ENCODE results near the gene CEBPE.

CEBPE gene

GRCh38 chr14:23101213-23101970, 17.7 kb downstream of the CEBPE start:
- DNase-seq, result no peak

GRCh38 chr14:23099212-23099861, 19.7 kb downstream of the CEBPE start:
- no peak for DNase-seq

GRCh38 chr14:23097786-23098185, 21.3 kb downstream of the CEBPE start:
- no peak for DNase-seq

GRCh38 chr14:23095196-23096108, 23.6 kb downstream of the CEBPE start, which contains the start of gene C14orf119:
Gene C14orf119, plus strand, starts transcription at chr14:23095505. Its CDS starts 2,154 bp downstream, at chr14:23097659.
- DNase-seq, result no peak

GRCh38 chr14:23094666-23095195, 24.3 kb downstream of the CEBPE start, which contains the start of gene ACIN1:
Gene ACIN1, minus strand, starts transcription at chr14:23095136. Its CDS starts 24 bp downstream, at chr14:23095112.
- DNase-seq, result no peak

- no peak for DNase-seq
Observed at GRCh38 chr14:23093991-23094665, 24.9 kb downstream of the CEBPE start.

- no peak for DNase-seq
Observed at GRCh38 chr14:23093526-23093925, 25.5 kb downstream of the CEBPE start.

GRCh38 chr14:23093104-23093503, 26.0 kb downstream of the CEBPE start:
- no peak for DNase-seq

- DNase-seq, result no peak
Observed at GRCh38 chr14:23091294-23092225, 27.5 kb downstream of the CEBPE start.

GRCh38 chr14:23090254-23090636, 28.8 kb downstream of the CEBPE start:
- DNase-seq, result no peak

- no peak for DNase-seq
Observed at GRCh38 chr14:23089498-23090253, 29.4 kb downstream of the CEBPE start.

GRCh38 chr14:23086565-23086964, 32.5 kb downstream of the CEBPE start:
- no peak for DNase-seq

GRCh38 chr14:23085458-23085857, 33.6 kb downstream of the CEBPE start:
- no peak for DNase-seq

- no peak for DNase-seq
Observed at GRCh38 chr14:23080474-23080873, 38.6 kb downstream of the CEBPE start.

- no peak for DNase-seq
Observed at GRCh38 chr14:23079716-23080115, 39.3 kb downstream of the CEBPE start.

- no peak for DNase-seq
Observed at GRCh38 chr14:23078692-23079116, 40.4 kb downstream of the CEBPE start.

GRCh38 chr14:23077962-23078361, 41.1 kb downstream of the CEBPE start:
- DNase-seq, result no peak

GRCh38 chr14:23076785-23077408, 42.2 kb downstream of the CEBPE start:
- DNase-seq, result no peak

- DNase-seq, result no peak
Observed at GRCh38 chr14:23074906-23075305, 44.1 kb downstream of the CEBPE start.
